SU-DHL-6 (cell line): ENCODE measurements around the gene PLD1.

Experiments used
- EZH2phosphoT487 ChIP-seq: fragments of 200-600 bp; sonication (generic), shearing (Covaris generic); conservative IDR thresholded peaks from 2 replicates; pipeline ENCODE4 v1.6.1; 2018; ENCODE audit warnings: mild to moderate bottlenecking, antibody characterized with exemption, low read length, moderate library complexity, mixed read lengths
- TF ChIP-seq, protein P1 (sequence below): fragments of 200-600 bp; sonication (generic); IDR thresholded peaks from one replicate; pipeline ENCODE4 v1.5.1; 2017; ENCODE audit warnings: antibody characterized with exemption, mild to moderate bottlenecking, low read length, moderate library complexity; ENCODE audit not compliant: insufficient read depth, poor library complexity, severe bottlenecking

DNA sequence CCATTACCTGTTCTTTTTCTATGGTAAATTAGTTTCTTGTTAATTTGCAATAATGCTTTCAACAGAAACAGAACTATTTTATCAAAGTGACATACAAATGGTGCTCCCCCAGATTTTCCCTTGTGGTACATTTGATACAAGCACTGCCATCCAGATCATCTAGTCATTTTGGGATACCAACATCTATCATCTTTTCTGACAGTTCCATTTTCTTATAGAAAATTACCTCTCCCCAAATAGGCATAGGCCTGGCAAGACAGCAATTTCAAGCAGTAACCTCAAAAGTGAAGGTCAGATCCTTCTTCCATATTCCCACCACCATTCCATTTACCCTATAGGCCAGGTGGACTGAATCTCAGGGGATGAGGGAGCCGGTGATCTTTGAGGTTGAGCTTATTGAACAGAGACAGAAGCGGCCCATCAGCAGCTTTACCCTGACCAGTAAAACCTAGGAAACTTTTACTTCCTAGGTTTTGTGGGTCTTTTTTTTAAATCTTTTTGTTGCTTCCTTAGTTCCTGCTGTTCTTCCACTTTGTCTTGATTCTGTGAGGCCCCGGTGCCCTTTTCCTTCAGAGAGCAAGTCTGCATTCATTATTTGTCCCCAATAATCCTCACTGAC lies 3.1 kb upstream of the PLD1 start:
- TF ChIP-seq, protein P1, sequence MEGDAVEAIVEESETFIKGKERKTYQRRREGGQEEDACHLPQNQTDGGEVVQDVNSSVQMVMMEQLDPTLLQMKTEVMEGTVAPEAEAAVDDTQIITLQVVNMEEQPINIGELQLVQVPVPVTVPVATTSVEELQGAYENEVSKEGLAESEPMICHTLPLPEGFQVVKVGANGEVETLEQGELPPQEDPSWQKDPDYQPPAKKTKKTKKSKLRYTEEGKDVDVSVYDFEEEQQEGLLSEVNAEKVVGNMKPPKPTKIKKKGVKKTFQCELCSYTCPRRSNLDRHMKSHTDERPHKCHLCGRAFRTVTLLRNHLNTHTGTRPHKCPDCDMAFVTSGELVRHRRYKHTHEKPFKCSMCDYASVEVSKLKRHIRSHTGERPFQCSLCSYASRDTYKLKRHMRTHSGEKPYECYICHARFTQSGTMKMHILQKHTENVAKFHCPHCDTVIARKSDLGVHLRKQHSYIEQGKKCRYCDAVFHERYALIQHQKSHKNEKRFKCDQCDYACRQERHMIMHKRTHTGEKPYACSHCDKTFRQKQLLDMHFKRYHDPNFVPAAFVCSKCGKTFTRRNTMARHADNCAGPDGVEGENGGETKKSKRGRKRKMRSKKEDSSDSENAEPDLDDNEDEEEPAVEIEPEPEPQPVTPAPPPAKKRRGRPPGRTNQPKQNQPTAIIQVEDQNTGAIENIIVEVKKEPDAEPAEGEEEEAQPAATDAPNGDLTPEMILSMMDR, result no peak
- no peak for TF ChIP-seq EZH2phosphoT487
